GM12873 (cell line): ENCODE data around the gene GRM8.

Experiments used
- CTCF ChIP-seq: IDR thresholded peaks from 2 replicates; pipeline ENCODE4 v1.5.1; 2012; ENCODE audit warnings: low read depth, mild to moderate bottlenecking, moderate library complexity, low read length, control low read depth; ENCODE audit not compliant: insufficient read depth; ENCODE audit errors: missing control alignments

GRM8 gene

DNA sequence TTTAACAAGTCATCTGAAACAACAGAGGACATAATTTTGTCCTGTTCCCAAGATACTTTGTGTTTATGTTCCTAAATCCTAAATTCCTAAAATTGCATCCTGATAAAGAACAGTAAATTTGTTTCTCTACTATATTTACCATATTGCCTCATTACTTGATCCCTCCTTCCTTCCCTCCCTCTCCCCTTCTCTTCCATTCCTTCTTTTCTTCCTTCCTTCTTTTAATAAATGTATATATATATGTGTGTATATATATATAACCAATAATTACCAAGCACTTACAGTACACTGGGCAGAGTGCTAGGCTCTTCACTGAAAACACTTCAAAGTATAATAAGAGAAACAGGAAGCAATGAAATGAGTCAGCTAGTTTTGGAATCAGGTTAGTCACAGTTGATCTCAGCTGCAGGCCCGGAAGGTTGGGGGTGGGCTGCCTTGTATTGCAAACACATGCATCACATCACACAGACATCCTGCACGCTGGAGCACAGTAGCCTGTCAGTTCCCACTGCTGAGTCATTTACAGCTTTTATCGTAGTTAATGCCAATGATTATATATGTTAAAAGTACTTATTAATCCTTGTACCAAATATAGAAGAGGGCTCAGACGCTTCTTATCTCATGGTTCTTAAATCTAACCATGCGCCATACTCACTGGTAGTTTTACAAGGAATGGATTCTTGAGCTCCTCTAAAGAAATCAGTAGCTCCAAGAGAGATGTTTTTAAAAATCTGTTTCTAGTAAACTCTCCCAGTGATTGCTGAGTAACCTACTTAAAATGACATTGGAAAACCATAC lies 551.7 kb downstream of the GRM8 start:
- TF ChIP-seq CTCF: no peak

DNA sequence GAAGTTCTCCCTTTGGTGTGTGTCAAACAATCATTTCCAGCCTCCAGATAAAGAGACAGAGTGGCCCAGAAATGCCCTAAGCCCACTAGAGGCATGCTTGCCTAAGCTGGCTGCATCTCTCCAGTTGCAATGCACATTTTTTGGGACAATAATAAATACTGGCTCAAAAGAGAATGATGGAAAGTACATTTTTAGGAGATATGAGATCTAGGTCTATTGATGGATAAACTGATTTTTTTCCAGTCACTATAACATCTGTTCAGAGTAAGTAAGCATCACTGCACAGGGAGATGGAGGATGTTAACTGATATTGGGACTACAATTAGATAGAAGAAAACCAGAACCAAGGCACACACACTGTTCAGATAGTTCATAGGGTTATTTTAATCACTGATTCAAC lies 553.0 kb downstream of the GRM8 start:
- peak; percentile 35 for TF ChIP-seq CTCF

DNA sequence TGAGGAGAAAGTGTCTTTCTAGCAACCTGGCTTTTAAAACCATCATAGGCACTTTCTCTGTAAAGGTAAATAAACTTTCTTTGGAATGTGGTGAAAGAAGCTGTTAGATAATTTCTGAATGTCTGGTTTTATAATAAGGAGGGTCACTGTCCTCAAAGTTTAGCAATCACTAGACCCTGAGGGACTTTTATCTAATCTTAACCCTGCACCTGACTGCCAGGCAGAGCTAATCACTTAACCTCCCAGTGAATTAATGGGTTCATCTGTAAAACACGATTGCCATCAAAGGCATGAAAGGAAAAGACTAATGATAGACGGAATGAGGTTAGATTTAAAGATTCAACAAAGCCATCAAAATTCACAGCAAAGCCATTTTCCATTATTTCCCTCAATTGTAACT lies 553.8 kb downstream of the GRM8 start:
- no peak for TF ChIP-seq CTCF

DNA sequence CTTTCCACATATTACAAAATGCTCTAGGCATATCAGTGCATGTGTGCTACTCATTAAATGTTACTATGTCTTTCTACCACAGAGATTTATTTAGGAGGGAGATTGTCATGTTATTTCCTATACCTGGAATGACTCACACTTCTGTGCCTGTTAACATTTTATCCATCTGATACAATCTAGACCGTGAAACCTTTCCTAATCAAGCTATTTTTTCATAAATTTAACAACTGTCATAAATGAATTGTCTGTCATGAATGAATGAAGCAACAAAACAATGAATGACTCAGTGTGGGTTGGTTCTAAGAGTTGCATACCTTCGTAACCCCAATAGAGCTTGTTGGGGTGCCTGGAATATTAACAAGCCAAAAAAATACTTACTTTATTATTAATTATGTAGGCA lies 554.3 kb downstream of the GRM8 start:
- no peak for TF ChIP-seq CTCF

DNA sequence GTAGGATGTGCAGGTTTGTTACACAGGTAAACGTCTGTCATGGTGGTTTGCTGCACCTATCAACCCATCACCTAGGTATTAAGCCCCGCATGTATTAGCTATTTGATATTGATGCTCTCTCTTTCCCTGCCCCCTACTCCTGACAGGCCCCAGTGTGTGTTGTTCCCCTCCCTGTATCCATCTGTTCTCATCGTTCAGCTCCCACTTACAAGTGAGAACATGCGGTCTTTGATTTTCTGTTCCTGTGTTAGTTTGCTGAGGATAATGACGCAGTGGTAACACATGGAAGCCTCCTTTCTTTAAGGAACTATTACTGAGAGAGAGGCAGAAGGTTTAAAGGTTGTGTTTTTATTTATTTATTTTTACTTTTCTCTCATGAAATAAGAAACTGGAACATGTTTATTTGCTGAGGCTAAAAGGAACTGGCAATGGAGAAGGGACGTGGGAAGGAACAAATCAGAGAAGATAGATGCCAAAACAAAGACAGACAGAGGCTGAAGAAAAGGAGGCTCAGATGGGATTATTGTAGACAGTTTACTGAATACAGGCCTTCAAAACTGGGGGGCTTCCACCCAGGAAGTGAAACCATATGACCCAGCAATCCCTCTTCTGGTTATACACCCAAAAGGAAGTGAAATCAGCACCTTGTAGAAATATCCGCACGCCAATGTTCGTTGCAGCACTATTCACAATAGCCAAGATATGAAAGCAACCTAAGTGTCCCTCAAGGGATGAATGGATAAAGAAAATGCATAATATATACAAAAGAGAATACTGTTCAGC lies 556.3 kb downstream of the GRM8 start:
- no peak for TF ChIP-seq CTCF

- TF ChIP-seq CTCF: no peak
These were observed 561.6 kb downstream of the GRM8 start for GRCh38 chr7:126690848-126691751.

GRCh38 chr7:126690104-126690503 lies 562.6 kb downstream of the GRM8 start:
- no peak for TF ChIP-seq CTCF
